Loucy (cell line): ENCODE results near the gene DOCK10.

Experiments used
- H2AFZ ChIP-seq: fragments of 200-600 bp; sonication (generic); 2 replicates; pipeline ENCODE4 v1.6.0; 2016; ENCODE audit warnings: antibody characterized with exemption, mild to moderate bottlenecking, low read length, moderate library complexity
- H3F3A ChIP-seq: fragments of 200-600 bp; 2 replicates; pipeline ENCODE4 v1.6.0; 2016; ENCODE audit warnings: antibody characterized with exemption, low read depth, mild to moderate bottlenecking
- H3K27me3 ChIP-seq: fragments of 200-600 bp; sonication (generic); 2 replicates; pipeline ENCODE4 v1.6.1; 2014; ENCODE audit warnings: low read length, mild to moderate bottlenecking; ENCODE audit not compliant: insufficient read depth, poor library complexity, severe bottlenecking
- H3K36me3 ChIP-seq: fragments of 200-600 bp; sonication (generic); 2 replicates; pipeline ENCODE4 v1.6.1; 2016; ENCODE audit warnings: low read length; ENCODE audit not compliant: insufficient read depth
- H3K4me1 ChIP-seq: fragments of 200-600 bp; sonication (generic); 2 replicates; pipeline ENCODE4 v1.5.1; 2014; ENCODE audit warnings: low read length, mild to moderate bottlenecking; ENCODE audit not compliant: insufficient read depth, poor library complexity, severe bottlenecking
- H3K4me2 ChIP-seq: fragments of 200-600 bp; sonication (generic); 2 replicates; pipeline ENCODE4 v1.6.0; 2014; ENCODE audit warnings: antibody characterized with exemption, low read length, low read depth, mild to moderate bottlenecking; ENCODE audit not compliant: poor library complexity, severe bottlenecking
- H3K4me3 ChIP-seq: fragments of 200-600 bp; sonication (generic); 2 replicates; pipeline ENCODE4 v1.5.1; 2014; ENCODE audit warnings: low read length, mild to moderate bottlenecking, mixed read lengths; ENCODE audit not compliant: poor library complexity, severe bottlenecking
- H3K79me2 ChIP-seq: fragments of 200-600 bp; sonication (generic); 2 replicates; pipeline ENCODE4 v1.6.1; 2014; ENCODE audit warnings: low read length; ENCODE audit not compliant: insufficient read depth
- H3K9ac ChIP-seq: fragments of 200-600 bp; sonication (generic); 2 replicates; pipeline ENCODE4 v1.6.0; 2014; ENCODE audit warnings: mild to moderate bottlenecking, low read depth, low read length, moderate library complexity; ENCODE audit not compliant: poor library complexity, severe bottlenecking
- H3K9me2 ChIP-seq: fragments of 200-600 bp; sonication (generic); replicated peaks from 2 replicates; pipeline ENCODE4 v1.6.1; 2016; ENCODE audit warnings: low read depth, low read length, mixed read lengths
- H3K9me3 ChIP-seq: fragments of 200-600 bp; sonication (generic); 2 replicates; pipeline ENCODE4 v1.6.1; 2014; ENCODE audit warnings: mild to moderate bottlenecking, antibody characterized with exemption, low read length, low read depth; ENCODE audit not compliant: insufficient read depth
- H4K20me1 ChIP-seq: fragments of 200-600 bp; sonication (generic); 2 replicates; pipeline ENCODE4 v1.6.0; 2014; ENCODE audit warnings: antibody characterized with exemption, low read length, mild to moderate bottlenecking; ENCODE audit not compliant: insufficient read depth, poor library complexity, severe bottlenecking
- EZH2phosphoT487 ChIP-seq: fragments of 200-600 bp; IDR thresholded peaks from 2 replicates; pipeline ENCODE4 v1.6.1; 2018; ENCODE audit warnings: antibody characterized with exemption, mild to moderate bottlenecking, moderate library complexity, borderline replicate concordance
- TF ChIP-seq, protein P1 (sequence below): fragments of 200-600 bp; sonication (generic); conservative IDR thresholded peaks from 2 replicates; pipeline ENCODE4 v1.5.1; 2014; ENCODE audit warnings: mild to moderate bottlenecking, antibody characterized with exemption, low read length

The DOCK10 gene

DNA sequence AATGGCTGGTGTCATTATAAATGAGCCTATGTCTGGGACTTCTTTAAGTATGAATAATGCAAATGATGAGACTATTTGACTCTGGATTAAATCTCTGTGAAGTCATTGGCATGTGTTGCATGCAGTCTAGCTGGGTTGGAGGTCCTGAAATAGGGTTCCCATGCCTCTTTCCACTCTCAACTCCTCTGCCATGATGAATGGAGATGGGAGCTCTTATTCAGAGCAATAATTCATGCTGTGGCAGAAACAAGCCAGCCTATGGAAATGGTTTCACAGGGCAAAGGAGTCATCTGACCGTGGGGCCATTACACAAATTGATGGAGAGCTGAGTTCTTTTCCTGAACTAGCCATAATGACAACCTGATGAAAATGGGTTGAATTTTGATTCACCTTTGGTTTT, 310.6 kb downstream of the DOCK10 start:
- H3K4me2 ChIP-seq: no peak overlapping the region
- H2AFZ ChIP-seq: no peak overlapping the region
- peaks cover 4% of the 10 kb centered on the region; the same call in 1 of the 2 replicates for H3K9me3 ChIP-seq
- no peaks in the 10 kb centered on the region for H3F3A ChIP-seq
- TF ChIP-seq EZH2phosphoT487: no peak
- TF ChIP-seq, protein P1, sequence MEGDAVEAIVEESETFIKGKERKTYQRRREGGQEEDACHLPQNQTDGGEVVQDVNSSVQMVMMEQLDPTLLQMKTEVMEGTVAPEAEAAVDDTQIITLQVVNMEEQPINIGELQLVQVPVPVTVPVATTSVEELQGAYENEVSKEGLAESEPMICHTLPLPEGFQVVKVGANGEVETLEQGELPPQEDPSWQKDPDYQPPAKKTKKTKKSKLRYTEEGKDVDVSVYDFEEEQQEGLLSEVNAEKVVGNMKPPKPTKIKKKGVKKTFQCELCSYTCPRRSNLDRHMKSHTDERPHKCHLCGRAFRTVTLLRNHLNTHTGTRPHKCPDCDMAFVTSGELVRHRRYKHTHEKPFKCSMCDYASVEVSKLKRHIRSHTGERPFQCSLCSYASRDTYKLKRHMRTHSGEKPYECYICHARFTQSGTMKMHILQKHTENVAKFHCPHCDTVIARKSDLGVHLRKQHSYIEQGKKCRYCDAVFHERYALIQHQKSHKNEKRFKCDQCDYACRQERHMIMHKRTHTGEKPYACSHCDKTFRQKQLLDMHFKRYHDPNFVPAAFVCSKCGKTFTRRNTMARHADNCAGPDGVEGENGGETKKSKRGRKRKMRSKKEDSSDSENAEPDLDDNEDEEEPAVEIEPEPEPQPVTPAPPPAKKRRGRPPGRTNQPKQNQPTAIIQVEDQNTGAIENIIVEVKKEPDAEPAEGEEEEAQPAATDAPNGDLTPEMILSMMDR: no peak
- H3K36me3 ChIP-seq: no peaks in the 10 kb centered on the region
- H3K9ac ChIP-seq: no peak overlapping the region
- H3K4me1 ChIP-seq: no peaks in the 10 kb centered on the region
- H3K27me3 ChIP-seq: no peaks in the 10 kb centered on the region
- no peaks in the 10 kb centered on the region for H3K79me2 ChIP-seq
- H3K4me3 ChIP-seq: no peak overlapping the region
- H3K9me2 ChIP-seq: no peaks in the 10 kb centered on the region
- H4K20me1 ChIP-seq: no peaks in the 10 kb centered on the region

DNA sequence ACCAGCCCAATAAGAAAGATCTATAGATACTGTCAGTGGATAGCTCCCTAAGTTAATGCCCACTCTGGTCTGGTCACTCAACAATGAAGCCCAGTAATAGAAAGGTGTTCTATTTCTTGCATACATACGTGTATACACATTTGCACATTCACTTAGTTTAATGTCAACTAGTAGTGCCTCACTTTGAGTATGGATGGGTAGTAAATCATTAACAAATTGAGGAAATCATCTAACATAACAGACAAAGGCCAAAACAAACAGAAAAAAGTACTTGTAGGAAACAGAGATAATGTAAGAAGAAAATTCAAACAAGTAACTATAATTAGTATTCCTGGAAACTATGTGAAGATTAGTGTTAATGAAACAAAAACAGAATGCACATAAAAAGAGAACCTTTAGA, 312.8 kb downstream of the DOCK10 start:
- H3K9me3 ChIP-seq: no peaks in the 10 kb centered on the region
- no peaks in the 10 kb centered on the region for H3F3A ChIP-seq
- no peak overlapping the region for H3K4me2 ChIP-seq
- no peaks in the 10 kb centered on the region for H3K79me2 ChIP-seq
- no peak overlapping the region for H3K9ac ChIP-seq
- no peaks in the 10 kb centered on the region for H3K27me3 ChIP-seq
- no peak overlapping the region for H2AFZ ChIP-seq
- H3K36me3 ChIP-seq: no peaks in the 10 kb centered on the region
- no peaks in the 10 kb centered on the region for H4K20me1 ChIP-seq
- H3K4me3 ChIP-seq: no peak overlapping the region
- no peaks in the 10 kb centered on the region for H3K4me1 ChIP-seq
- TF ChIP-seq, protein P1: no peak
- TF ChIP-seq EZH2phosphoT487: no peak
- H3K9me2 ChIP-seq: no peaks in the 10 kb centered on the region

DNA sequence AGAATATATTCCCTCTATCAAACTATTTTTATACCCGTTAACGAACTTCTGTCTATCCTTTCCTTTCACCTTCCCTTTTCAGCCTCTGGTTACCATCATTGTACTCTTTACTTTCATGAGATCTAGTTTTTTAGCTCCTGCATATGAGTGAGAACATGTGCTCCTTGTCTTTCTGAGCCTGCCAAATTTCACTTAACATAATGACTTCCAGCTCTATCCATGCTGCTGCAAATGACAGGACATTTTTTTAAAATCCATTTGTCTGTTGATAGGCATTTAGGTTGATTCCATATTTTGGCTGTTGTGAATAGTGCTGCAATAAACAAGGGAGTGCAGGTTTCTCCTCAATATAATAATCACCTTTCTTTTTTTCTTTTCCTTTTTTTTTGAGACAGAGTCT, 317.9 kb downstream of the DOCK10 start:
- H3K4me2 ChIP-seq: no peak overlapping the region
- no peak overlapping the region for H3K4me3 ChIP-seq
- no peaks in the 10 kb centered on the region for H3K9me3 ChIP-seq
- H4K20me1 ChIP-seq: no peaks in the 10 kb centered on the region
- no peaks in the 10 kb centered on the region for H3K27me3 ChIP-seq
- H3K79me2 ChIP-seq: no peaks in the 10 kb centered on the region
- H3F3A ChIP-seq: no peaks in the 10 kb centered on the region
- no peaks in the 10 kb centered on the region for H3K4me1 ChIP-seq
- no peaks in the 10 kb centered on the region for H3K36me3 ChIP-seq
- no peak overlapping the region for H2AFZ ChIP-seq
- H3K9me2 ChIP-seq: no peaks in the 10 kb centered on the region
- TF ChIP-seq EZH2phosphoT487: no peak
- H3K9ac ChIP-seq: no peak overlapping the region

DNA sequence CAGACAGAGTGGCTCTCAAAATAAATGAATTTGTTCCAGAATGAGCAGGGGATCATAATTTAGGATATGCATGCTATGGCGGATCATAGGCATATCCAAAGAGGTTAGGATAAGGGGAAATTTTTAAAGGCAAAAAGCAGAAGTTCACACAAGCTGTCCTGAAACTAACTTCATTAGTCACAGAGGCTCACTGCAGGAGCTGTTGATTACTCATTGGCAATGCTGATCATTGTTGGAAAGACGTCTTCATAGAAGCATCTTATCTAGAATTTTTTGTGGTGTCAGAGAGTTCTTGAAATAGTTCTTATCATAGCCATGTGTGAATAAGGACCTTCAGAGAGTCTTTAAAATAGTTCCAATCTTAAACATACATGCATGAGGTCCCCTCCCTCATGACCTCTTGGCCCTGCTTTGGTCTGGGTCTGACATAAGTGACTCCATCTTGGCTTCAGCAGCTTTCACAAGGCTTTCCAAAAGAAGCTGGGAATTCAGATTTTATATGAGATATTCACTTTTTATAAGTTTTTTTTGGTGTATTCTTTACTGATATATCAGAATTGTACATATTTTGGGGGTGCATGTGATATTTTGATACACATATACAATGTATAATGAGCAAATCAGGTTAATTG, 318.6 kb downstream of the DOCK10 start:
- H3K27me3 ChIP-seq: no peaks in the 10 kb centered on the region
- H3K4me2 ChIP-seq: no peak overlapping the region
- no peaks in the 10 kb centered on the region for H3F3A ChIP-seq

More for the DNA sequence above, 318.6 kb downstream of the DOCK10 start:
- Histone ChIP-seq H4K20me1 (no peaks in the 10 kb centered on the region), H3K4me3 (no peak overlapping the region), H3K4me1 (no peaks in the 10 kb centered on the region), H2AFZ (no peak overlapping the region), H3K9ac (no peak overlapping the region), H3K9me3 (no peaks in the 10 kb centered on the region), H3K79me2 (no peaks in the 10 kb centered on the region), H3K36me3 (no peaks in the 10 kb centered on the region), H3K9me2 (no peaks in the 10 kb centered on the region)
- no peak for TF ChIP-seq EZH2phosphoT487
- TF ChIP-seq, protein P1: no peak
